ENCODE measurements around the gene LGALS12.
"Not testable (repeated sequence)": the region's sequence is repeated elsewhere in the genome, so short reads cannot be mapped to it uniquely, and the experiment has no call there.

The LGALS12 gene

DNA sequence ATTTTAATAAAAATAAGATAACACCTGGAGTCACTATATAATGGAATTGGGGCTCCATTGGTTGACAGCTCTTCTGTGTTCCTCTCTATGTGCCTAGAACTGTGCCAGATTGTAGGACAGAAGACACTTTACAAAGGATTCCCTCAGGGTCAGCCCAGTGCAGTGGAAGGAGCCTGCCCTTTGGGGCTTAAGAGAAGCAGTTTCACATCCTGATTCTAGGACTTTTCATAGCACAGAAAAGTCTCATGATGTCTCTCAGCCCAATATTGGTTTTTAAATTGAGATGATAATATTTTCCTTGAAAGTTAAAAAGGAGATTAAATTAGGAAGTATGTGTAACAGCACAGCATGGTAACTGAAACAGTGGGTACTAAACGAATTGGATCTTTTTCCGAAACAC, 37.8 kb downstream of the LGALS12 start:
- Histone ChIP-seq H3K36me3 (ENCODE audit: control insufficient read depth in 2 of 2, insufficient read depth in 2 of 2, low read length in 2 of 2) (peaks cover 0 to 10% of the 10 kb centered on the region in 2 donors), H3K9me3 (ENCODE audit: control insufficient read depth in 2 of 2, low read length in 2 of 2) (no peaks in the 10 kb centered on the region), H3K4me1 (ENCODE audit: control insufficient read depth in 2 of 2, insufficient read depth in 2 of 2, low read length in 2 of 2) (peaks cover 0 to under 1% of the 10 kb centered on the region in 2 donors), H3K4me3 (ENCODE audit: low read length in 2 of 2) (no peak overlapping the region), H3K27ac (ENCODE audit: low read depth in 2 of 2, low read length in 2 of 2) (no peak overlapping the region), H3K9ac (ENCODE audit: low read depth in 1 of 2, low read length in 2 of 2) (no peak overlapping the region), H3K27me3 (ENCODE audit: control insufficient read depth in 2 of 2, insufficient read depth in 2 of 2, low read length in 2 of 2) (no peaks in the 10 kb centered on the region)

DNA sequence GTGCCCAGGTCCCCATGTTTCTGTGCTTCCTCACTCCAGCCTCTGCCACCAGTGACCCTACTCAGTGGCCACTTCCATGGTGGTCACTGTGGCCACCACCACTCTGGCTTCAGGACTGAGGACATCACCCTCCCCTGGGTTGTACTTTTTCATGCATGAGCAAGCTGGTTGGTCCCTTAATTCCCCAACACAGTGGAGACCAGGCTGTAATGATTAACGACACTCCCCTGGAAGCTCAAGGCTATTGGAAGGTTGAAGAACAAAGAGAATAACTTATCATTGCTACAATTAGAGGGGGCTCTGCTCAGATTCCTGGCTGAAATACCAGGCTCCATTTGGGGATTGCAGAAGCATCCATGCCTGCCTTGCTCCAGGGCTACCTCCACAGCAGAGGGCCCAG, 41.2 kb downstream of the LGALS12 start:
- H3K27me3 ChIP-seq (ENCODE audit: control insufficient read depth in 2 of 2, insufficient read depth in 2 of 2, low read length in 2 of 2): no peaks in the 10 kb centered on the region
- no peaks in the 10 kb centered on the region for H3K9me3 ChIP-seq (ENCODE audit: control insufficient read depth in 2 of 2, low read length in 2 of 2)
- no peak overlapping the region for H3K4me3 ChIP-seq (ENCODE audit: low read length in 2 of 2)
- H3K36me3 ChIP-seq (ENCODE audit: control insufficient read depth in 2 of 2, insufficient read depth in 2 of 2, low read length in 2 of 2): peaks cover 0 to 10% of the 10 kb centered on the region in 2 donors
- no peak overlapping the region for H3K9ac ChIP-seq (ENCODE audit: low read depth in 1 of 2, low read length in 2 of 2)
- no peak overlapping the region for H3K27ac ChIP-seq (ENCODE audit: low read depth in 2 of 2, low read length in 2 of 2)
- H3K4me1 ChIP-seq (ENCODE audit: control insufficient read depth in 2 of 2, insufficient read depth in 2 of 2, low read length in 2 of 2): no peaks in the 10 kb centered on the region

DNA sequence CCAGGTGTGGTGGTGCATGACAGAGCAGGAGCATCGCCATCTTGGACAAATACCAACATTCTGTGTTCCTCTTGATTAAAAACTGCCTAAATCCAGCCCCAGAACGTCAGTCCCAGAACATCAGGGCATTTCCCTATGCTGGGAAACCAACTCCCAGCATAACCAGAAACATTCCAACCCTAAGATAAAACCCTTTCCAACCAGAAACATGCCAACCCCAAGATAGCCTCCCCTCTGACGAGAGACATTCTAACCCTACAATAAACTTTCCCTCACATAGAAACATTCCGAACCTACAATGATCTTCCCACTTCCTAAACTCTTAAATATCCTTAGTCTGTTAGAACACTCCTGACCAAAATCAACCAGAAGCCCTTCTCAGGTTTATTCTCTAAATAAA, 42.3 kb downstream of the LGALS12 start:
- Histone ChIP-seq H3K9ac (ENCODE audit: low read depth in 1 of 2, low read length in 2 of 2) (no peak overlapping the region), H3K36me3 (ENCODE audit: control insufficient read depth in 2 of 2, insufficient read depth in 2 of 2, low read length in 2 of 2) (peaks cover 0 to 10% of the 10 kb centered on the region in 2 donors), H3K9me3 (ENCODE audit: control insufficient read depth in 2 of 2, low read length in 2 of 2) (no peaks in the 10 kb centered on the region), H3K4me3 (ENCODE audit: low read length in 2 of 2) (no peak overlapping the region), H3K27ac (ENCODE audit: low read depth in 2 of 2, low read length in 2 of 2) (no peak overlapping the region), H3K27me3 (ENCODE audit: control insufficient read depth in 2 of 2, insufficient read depth in 2 of 2, low read length in 2 of 2) (no peaks in the 10 kb centered on the region), H3K4me1 (ENCODE audit: control insufficient read depth in 2 of 2, insufficient read depth in 2 of 2, low read length in 2 of 2) (no peaks in the 10 kb centered on the region)

DNA sequence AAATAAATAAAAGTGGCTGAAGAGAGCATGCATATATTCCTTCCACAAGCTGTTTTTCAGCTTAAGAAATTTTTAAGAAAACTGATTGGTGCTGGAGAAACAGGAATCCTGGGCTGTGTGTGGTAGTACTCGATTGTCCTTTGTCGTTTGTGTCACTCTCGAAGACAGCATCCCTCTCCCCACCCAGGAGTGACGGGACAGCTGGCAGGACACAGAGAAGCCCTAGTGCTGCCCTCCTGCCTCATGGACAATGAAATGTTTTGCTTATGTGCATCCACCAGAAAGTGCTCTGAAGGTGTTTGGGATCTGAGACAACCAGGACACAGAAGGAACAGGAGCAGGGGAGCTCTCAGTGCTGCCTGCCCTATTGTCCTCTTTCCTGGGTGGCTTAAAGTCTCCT, 43.5 kb downstream of the LGALS12 start:
- Histone ChIP-seq H3K9ac (ENCODE audit: low read depth in 1 of 2, low read length in 2 of 2) (no peak overlapping the region), H3K36me3 (ENCODE audit: control insufficient read depth in 2 of 2, insufficient read depth in 2 of 2, low read length in 2 of 2) (peaks cover 0 to 10% of the 10 kb centered on the region in 2 donors), H3K4me3 (ENCODE audit: low read length in 2 of 2) (no peak overlapping the region), H3K27ac (ENCODE audit: low read depth in 2 of 2, low read length in 2 of 2) (no peak overlapping the region), H3K9me3 (ENCODE audit: control insufficient read depth in 2 of 2, low read length in 2 of 2) (no peaks in the 10 kb centered on the region), H3K27me3 (ENCODE audit: control insufficient read depth in 2 of 2, insufficient read depth in 2 of 2, low read length in 2 of 2) (no peaks in the 10 kb centered on the region), H3K4me1 (ENCODE audit: control insufficient read depth in 2 of 2, insufficient read depth in 2 of 2, low read length in 2 of 2) (no peaks in the 10 kb centered on the region)

DNA sequence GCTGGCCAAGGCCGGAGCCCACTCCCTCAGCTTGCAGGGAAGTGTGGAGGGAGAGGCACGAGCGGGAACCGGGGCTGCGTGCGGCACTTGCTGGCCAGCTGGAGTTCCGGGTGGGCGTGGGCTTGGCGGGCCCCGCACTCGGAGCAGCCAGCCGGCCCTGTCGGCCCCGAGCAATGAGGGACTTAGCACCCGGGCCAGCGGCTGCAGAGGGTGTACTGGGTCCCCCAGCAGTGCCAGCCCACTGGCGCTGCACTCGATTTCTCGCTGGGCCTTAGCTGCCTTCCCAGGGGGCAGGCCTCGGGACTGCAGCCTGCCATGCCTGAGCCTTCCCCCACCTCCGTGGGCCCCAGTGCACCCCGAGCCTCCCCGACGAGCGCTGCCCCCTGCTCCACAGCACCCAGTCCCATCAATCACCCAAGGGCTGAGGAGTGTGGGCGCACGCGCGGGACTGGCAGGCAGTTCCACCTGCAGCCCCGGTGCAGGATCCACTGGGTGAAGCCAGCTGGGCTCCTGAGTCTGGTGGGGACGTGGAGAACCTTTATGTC, 44.3 kb downstream of the LGALS12 start:
- not testable (repeated sequence) for H3K4me1 ChIP-seq (ENCODE audit: control insufficient read depth in 2 of 2, insufficient read depth in 2 of 2, low read length in 2 of 2); H3K4me3 ChIP-seq (ENCODE audit: low read length in 2 of 2); H3K27ac ChIP-seq (ENCODE audit: low read depth in 2 of 2, low read length in 2 of 2); H3K9ac ChIP-seq (ENCODE audit: low read depth in 1 of 2, low read length in 2 of 2); H3K27me3 ChIP-seq (ENCODE audit: control insufficient read depth in 2 of 2, insufficient read depth in 2 of 2, low read length in 2 of 2); H3K9me3 ChIP-seq (ENCODE audit: control insufficient read depth in 2 of 2, low read length in 2 of 2); H3K36me3 ChIP-seq (ENCODE audit: control insufficient read depth in 2 of 2, insufficient read depth in 2 of 2, low read length in 2 of 2)

DNA sequence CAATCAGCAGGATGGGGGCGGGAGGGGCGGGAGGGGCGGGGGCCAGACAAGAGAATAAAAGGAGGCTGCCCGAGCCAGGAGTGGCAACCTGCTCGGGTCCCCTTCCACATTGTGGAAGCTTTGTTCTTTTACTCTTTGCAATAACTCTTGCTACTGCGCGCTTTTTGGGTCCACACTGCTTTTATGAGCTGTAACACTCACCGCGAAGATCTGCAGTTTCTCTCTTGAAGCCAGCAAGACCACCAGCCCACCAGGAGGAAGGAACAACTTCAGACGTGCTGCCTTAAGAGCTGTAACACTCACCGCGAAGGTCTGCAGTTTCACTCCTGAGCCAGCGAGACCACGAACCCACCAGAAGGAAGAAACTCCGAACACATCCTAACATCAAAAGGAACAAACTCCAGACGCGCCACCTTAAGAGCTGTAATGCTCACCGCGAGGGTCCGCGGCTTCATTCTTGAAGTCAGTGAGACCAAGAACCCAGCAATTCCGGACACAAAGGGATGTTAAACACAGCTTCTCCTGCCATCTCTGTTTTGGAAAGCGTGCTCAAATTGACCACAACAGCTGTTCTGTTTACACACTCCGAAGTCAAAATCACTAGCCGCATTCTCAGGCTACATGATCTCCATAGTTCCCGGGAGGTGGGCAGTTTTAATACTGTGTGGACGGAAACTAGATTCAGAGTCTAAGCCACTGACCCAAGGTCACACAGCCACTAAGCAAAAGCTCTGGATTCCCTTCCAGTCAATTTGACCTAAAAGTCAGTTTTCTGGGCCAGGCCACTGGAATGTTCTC, 45.4 kb downstream of the LGALS12 start:
- Histone ChIP-seq H3K9me3 (ENCODE audit: control insufficient read depth in 2 of 2, low read length in 2 of 2) (no peaks in the 10 kb centered on the region), H3K36me3 (ENCODE audit: control insufficient read depth in 2 of 2, insufficient read depth in 2 of 2, low read length in 2 of 2) (peaks cover 0 to 4% of the 10 kb centered on the region in 2 donors), H3K27ac (ENCODE audit: low read depth in 2 of 2, low read length in 2 of 2) (peak overlapping the region in 1 of 2 donors; percentile 6), H3K27me3 (ENCODE audit: control insufficient read depth in 2 of 2, insufficient read depth in 2 of 2, low read length in 2 of 2) (no peaks in the 10 kb centered on the region), H3K4me1 (ENCODE audit: control insufficient read depth in 2 of 2, insufficient read depth in 2 of 2, low read length in 2 of 2) (no peaks in the 10 kb centered on the region), H3K4me3 (ENCODE audit: low read length in 2 of 2) (no peak overlapping the region), H3K9ac (ENCODE audit: low read depth in 1 of 2, low read length in 2 of 2) (no peak overlapping the region)

DNA sequence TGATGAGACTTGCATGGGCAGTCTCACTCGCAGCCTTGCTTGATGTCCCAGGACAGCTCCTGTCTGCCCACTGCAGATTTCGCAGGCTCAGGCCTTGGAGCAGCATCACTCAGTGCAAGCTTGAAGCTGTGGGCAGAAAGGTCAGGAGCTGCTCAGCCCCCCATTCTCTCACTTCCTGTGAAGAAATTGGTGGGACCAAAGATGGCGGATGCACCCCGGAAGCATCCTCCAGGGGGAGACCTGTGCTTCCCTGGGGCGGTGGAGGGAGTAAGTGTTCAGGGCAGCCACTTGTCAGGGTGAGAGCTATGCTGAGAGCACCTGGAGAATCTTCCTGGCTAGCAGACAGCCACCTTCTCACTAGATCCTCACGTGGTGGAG, 46.0 kb downstream of the LGALS12 start:
- H3K27me3 ChIP-seq (ENCODE audit: control insufficient read depth in 2 of 2, insufficient read depth in 2 of 2, low read length in 2 of 2): no peaks in the 10 kb centered on the region
- H3K36me3 ChIP-seq (ENCODE audit: control insufficient read depth in 2 of 2, insufficient read depth in 2 of 2, low read length in 2 of 2): peaks cover 0 to 4% of the 10 kb centered on the region in 2 donors
- H3K4me3 ChIP-seq (ENCODE audit: low read length in 2 of 2): no peak overlapping the region
- no peak overlapping the region for H3K9ac ChIP-seq (ENCODE audit: low read depth in 1 of 2, low read length in 2 of 2)
- H3K4me1 ChIP-seq (ENCODE audit: control insufficient read depth in 2 of 2, insufficient read depth in 2 of 2, low read length in 2 of 2): no peaks in the 10 kb centered on the region
- peak overlapping the region in 1 of 2 donors; percentile 6 for H3K27ac ChIP-seq (ENCODE audit: low read depth in 2 of 2, low read length in 2 of 2)
- no peaks in the 10 kb centered on the region for H3K9me3 ChIP-seq (ENCODE audit: control insufficient read depth in 2 of 2, low read length in 2 of 2)

DNA sequence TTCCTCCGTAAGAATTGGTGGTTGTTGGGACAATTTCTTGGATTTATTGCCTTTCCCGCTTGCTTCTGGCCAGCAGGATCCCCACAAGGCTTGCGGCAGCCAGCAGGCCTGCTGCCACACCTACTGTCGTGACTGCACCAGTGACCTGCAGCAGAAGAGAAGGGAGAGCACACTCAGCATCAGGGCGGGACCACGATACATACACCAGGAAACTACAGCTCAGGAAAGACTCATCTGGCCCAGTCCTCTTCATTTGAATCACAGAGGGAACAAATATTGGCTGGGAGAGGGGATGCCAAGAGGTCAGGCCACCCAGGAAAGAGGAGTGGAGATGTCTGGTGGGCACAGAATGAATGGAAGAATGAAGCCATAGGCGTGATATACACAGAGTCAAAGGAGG, 47.0 kb downstream of the LGALS12 start:
- no peak overlapping the region for H3K27ac ChIP-seq (ENCODE audit: low read depth in 2 of 2, low read length in 2 of 2)
- H3K27me3 ChIP-seq (ENCODE audit: control insufficient read depth in 2 of 2, insufficient read depth in 2 of 2, low read length in 2 of 2): no peaks in the 10 kb centered on the region
- no peaks in the 10 kb centered on the region for H3K36me3 ChIP-seq (ENCODE audit: control insufficient read depth in 2 of 2, insufficient read depth in 2 of 2, low read length in 2 of 2)
- peaks cover 0 to 6% of the 10 kb centered on the region in 2 donors for H3K4me1 ChIP-seq (ENCODE audit: control insufficient read depth in 2 of 2, insufficient read depth in 2 of 2, low read length in 2 of 2)
- H3K4me3 ChIP-seq (ENCODE audit: low read length in 2 of 2): no peak overlapping the region
- no peaks in the 10 kb centered on the region for H3K9me3 ChIP-seq (ENCODE audit: control insufficient read depth in 2 of 2, low read length in 2 of 2)
- no peak overlapping the region for H3K9ac ChIP-seq (ENCODE audit: low read depth in 1 of 2, low read length in 2 of 2)

DNA sequence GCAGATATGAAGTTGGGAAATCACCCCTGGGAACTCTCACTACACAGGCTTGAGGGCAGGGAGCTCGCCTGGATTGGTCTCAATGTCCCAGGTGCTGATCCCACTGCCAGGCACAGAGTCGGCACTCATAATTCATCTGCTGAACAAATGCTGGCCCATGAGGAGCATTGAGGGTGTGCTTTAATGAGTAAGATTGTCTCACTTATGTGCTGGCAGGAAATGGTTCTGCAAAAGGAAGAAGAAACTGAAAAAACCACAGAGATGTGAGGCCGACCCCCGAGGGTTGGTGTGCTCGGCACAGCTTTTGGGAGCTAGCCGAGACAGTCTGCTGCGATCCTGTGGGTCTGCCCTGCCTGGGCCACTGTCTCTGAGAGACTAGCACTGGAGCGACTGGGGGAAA, 47.9 kb downstream of the LGALS12 start:
- Histone ChIP-seq H3K27ac (ENCODE audit: low read depth in 2 of 2, low read length in 2 of 2) (peak overlapping the region in 1 of 2 donors; percentile 23), H3K27me3 (ENCODE audit: control insufficient read depth in 2 of 2, insufficient read depth in 2 of 2, low read length in 2 of 2) (no peaks in the 10 kb centered on the region), H3K4me3 (ENCODE audit: low read length in 2 of 2) (no peak overlapping the region), H3K36me3 (ENCODE audit: control insufficient read depth in 2 of 2, insufficient read depth in 2 of 2, low read length in 2 of 2) (no peaks in the 10 kb centered on the region), H3K4me1 (ENCODE audit: control insufficient read depth in 2 of 2, insufficient read depth in 2 of 2, low read length in 2 of 2) (peaks cover 0 to 14% of the 10 kb centered on the region in 2 donors), H3K9me3 (ENCODE audit: control insufficient read depth in 2 of 2, low read length in 2 of 2) (no peaks in the 10 kb centered on the region), H3K9ac (ENCODE audit: low read depth in 1 of 2, low read length in 2 of 2) (no peak overlapping the region)

DNA sequence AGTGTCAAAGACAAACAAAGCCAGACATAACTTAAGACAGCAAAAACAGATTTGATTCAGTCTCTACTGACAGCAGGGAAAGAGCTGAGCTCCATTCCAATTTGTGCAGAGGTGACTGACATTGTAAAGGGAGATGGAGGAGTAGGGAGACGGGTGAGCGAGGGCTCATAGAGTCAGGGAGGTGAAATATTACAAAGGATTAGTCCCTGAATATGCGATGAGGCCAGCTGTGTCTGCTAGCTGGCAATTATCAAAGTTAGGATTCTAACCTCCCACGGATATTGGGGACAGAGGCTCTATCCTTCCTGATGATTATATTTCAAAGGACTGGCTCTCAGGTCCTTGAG, 49.0 kb downstream of the LGALS12 start:
- Histone ChIP-seq H3K9me3 (ENCODE audit: control insufficient read depth in 2 of 2, low read length in 2 of 2) (no peaks in the 10 kb centered on the region), H3K27ac (ENCODE audit: low read depth in 2 of 2, low read length in 2 of 2) (no peak overlapping the region)

More for the DNA sequence above, 49.0 kb downstream of the LGALS12 start:
- Histone ChIP-seq H3K4me3 (ENCODE audit: low read length in 2 of 2) (no peak overlapping the region), H3K4me1 (ENCODE audit: control insufficient read depth in 2 of 2, insufficient read depth in 2 of 2, low read length in 2 of 2) (peaks cover 0 to 14% of the 10 kb centered on the region in 2 donors), H3K9ac (ENCODE audit: low read depth in 1 of 2, low read length in 2 of 2) (no peak overlapping the region), H3K36me3 (ENCODE audit: control insufficient read depth in 2 of 2, insufficient read depth in 2 of 2, low read length in 2 of 2) (no peaks in the 10 kb centered on the region), H3K27me3 (ENCODE audit: control insufficient read depth in 2 of 2, insufficient read depth in 2 of 2, low read length in 2 of 2) (no peaks in the 10 kb centered on the region)
